Ovary (tissue), 9 donors: ENCODE results near the gene IGFBP7. TPM values are rescaled to one million over a fixed set of nuclear protein-coding genes. Genes with fewer than 3 reads are reported as not detected.

Experiments
- DNase-seq, 5 donors: peaks; one replicate each; pipeline ENCODE4 v3.0.0-alpha.2; 2019 to 2020
- H3K27ac ChIP-seq, 2 donors: fragments of 200-600 bp; one replicate each; pipeline versions ENCODE4 v1.5.1 to v1.8.0; 2019 to 2022
- H3K27me3 ChIP-seq: fragments of 200-600 bp; one replicate; pipeline ENCODE4 v1.8.0; 2022
- H3K36me3 ChIP-seq: fragments of 200-600 bp; sonication (generic); one replicate; pipeline ENCODE4 v1.5.1; 2019
- H3K4me1 ChIP-seq: one replicate; pipeline ENCODE4 v1.8.1; 2013; ENCODE audit warnings: mild to moderate bottlenecking, moderate library complexity; ENCODE audit not compliant: insufficient read depth
- H3K4me3 ChIP-seq: fragments of 200-600 bp; sonication (generic); one replicate; pipeline ENCODE4 v1.5.1; 2017
- H3K9me3 ChIP-seq, 2 donors: fragments of 200-600 bp in 1 of 2; sonication (generic) in 1 of 2; one replicate each; pipeline versions ENCODE4 v1.5.1 to v1.8.1; 2013 to 2019; ENCODE audit warnings: mild to moderate bottlenecking in 1 of 2, moderate library complexity in 1 of 2
- EP300 ChIP-seq: sonication (generic); formaldehyde crosslinking; IDR thresholded peaks from one replicate; pipeline ENCODE4 v1.6.1; 2017; ENCODE audit warnings: antibody characterized with exemption
- POLR2A ChIP-seq: fragments of 450-650 bp; IDR thresholded peaks from one replicate; pipeline ENCODE4 v1.6.1; 2017; ENCODE audit warnings: antibody characterized with exemption, mild to moderate bottlenecking, moderate library complexity
- WGBS, 3 donors: extraction: QIAGEN DNeasy Blood & Tissue Kit in 1 of 3; methylation state at CpG; one replicate each; pipeline versions ENCODE4 v1.1.5 to v1.1.7; 2013 to 2017; 5-methylcytosine and 5-hydroxymethylcytosine counted together
- intact Hi-C, 4 donors: fragments of 100-400 bp; cut with DNase I; formaldehyde crosslinking; loops; one replicate each; pipeline versions ENCODE4 v1.11.0 to v1.15.1; 2022 to 2023
- polyA plus RNA-seq, 2 donors: library from polyadenylated mRNA; stranded (reverse); fragments of 200-250 nt in 1 of 2; fragments of 350-450 nt in 1 of 2; fragmentation: Illumina TruSeq in 1 of 2; extraction: RNeasy Lipid Tissue Mini Kit (QIAGEN cat#74804) in 1 of 2; gene quantifications; one replicate each; pipeline ENCODE4 v1.2.3, GENCODE V29; 2013 to 2014
- total RNA-seq, 7 donors: library from RNA; depleted of rRNA in 2 of 7; stranded (reverse); fragments of >200 nt in 2 of 7; fragmentation: NEBNext Ultra II Directional in 3 of 7; extraction: Animal tissue kit (Norgen Biotek cat#: 25700) in 3 of 7; gene quantifications; one replicate each; pipeline versions ENCODE4 v1.1.0 to v1.2.4, GENCODE V29; 2016 to 2023
- TF ChIP-seq, protein P1 (sequence below), 3 donors: fragments of 450-650 bp in 2 of 3; fragments of 200-600 bp in 1 of 3; IDR thresholded peaks; one replicate each; pipeline versions ENCODE4 v1.5.1 to v1.8.0; 2016 to 2022; ENCODE audit warnings: antibody characterized with exemption in 3 of 3, mild to moderate bottlenecking in 1 of 3
- donor health status: DM: no; HTN: no; CAD: no; lungs with moderate emphysema.
- donor health status: DM: no; HTN: no; CAD: no.
- donor health status: Bipolar disorder and iron deficiency.
- donor health status: DM: yes; HTN: yes; CAD: no.
- donor health status: DM: no; HTN: no; CAD: no.
- donor health status: DM: yes; HTN: yes; CAD: no.

The IGFBP7 gene
- total and polyA plus RNA-seq, 9 donors: 96.8 to 4,468 (median 359) TPM

DNA sequence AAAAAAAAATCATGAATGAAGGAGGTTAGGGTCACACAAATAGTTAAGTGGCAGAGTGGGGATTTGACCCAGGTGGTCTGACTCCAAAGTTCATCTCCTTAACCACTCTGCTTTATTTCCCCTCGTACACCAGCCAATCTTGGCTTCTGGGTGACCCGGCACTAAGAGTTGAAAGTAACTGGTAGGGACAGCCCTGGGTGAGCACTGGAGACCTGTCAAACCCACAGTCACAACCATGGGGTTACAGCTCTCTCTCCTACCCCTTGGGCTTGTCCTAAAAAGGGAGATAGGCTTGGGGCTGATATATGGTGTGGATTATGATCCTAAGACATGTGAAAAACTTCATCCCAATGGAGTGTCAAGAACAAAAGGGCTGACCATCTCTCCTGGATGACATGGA, 12.5 kb downstream of the IGFBP7 start:
- intact Hi-C loops: no loop called here
- TF ChIP-seq EP300 (no peak), POLR2A (no peak)
- TF ChIP-seq, protein P1, sequence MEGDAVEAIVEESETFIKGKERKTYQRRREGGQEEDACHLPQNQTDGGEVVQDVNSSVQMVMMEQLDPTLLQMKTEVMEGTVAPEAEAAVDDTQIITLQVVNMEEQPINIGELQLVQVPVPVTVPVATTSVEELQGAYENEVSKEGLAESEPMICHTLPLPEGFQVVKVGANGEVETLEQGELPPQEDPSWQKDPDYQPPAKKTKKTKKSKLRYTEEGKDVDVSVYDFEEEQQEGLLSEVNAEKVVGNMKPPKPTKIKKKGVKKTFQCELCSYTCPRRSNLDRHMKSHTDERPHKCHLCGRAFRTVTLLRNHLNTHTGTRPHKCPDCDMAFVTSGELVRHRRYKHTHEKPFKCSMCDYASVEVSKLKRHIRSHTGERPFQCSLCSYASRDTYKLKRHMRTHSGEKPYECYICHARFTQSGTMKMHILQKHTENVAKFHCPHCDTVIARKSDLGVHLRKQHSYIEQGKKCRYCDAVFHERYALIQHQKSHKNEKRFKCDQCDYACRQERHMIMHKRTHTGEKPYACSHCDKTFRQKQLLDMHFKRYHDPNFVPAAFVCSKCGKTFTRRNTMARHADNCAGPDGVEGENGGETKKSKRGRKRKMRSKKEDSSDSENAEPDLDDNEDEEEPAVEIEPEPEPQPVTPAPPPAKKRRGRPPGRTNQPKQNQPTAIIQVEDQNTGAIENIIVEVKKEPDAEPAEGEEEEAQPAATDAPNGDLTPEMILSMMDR (IDR thresholded peaks at IDR 0.05): no peak
- no peaks in the 10 kb centered on the region for H3K36me3 ChIP-seq
- no peak overlapping the region for H3K4me3 ChIP-seq
- H3K27me3 ChIP-seq: no peaks in the 10 kb centered on the region
- 65 to 82% (median 71%) methylated on average over 2 of the region's 2 CpGs for WGBS, 3 donors
- H3K4me1 ChIP-seq: peaks cover 29% of the 10 kb centered on the region
- H3K27ac ChIP-seq: no peak overlapping the region
- DNase-seq: no peak
- no peaks in the 10 kb centered on the region for H3K9me3 ChIP-seq

DNA sequence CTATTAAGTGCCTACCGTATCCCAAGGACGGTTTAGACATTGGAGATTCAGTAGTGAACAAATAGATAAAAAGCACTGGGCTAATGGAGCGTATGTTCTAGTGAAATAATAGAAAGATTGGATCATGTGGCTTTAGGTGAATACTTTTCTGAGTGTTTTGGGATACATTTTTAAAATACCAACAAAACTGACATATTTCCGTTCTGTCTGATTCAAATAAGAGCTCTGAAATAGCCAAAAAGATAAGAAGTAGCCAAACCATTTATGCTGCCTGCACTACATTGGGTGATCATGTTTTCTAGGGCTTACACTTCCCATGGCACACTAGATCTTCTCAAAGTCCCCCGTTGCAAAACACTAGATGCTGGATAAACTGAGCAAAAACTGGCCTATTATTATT, 14.2 kb downstream of the IGFBP7 start:
- TF ChIP-seq POLR2A (no peak), EP300 (no peak)
- TF ChIP-seq, protein P1 (IDR thresholded peaks at IDR 0.05): no peak
- Histone ChIP-seq H3K9me3 (no peaks in the 10 kb centered on the region), H3K27ac (no peak overlapping the region), H3K27me3 (no peaks in the 10 kb centered on the region), H3K36me3 (no peaks in the 10 kb centered on the region), H3K4me3 (no peak overlapping the region), H3K4me1 (peaks cover 21% of the 10 kb centered on the region)
- DNase-seq: no peak
- WGBS, 3 donors: 31 to 41% (median 34%) methylated on average over 5 of the region's 5 CpGs
- intact Hi-C loops: no loop called here

DNA sequence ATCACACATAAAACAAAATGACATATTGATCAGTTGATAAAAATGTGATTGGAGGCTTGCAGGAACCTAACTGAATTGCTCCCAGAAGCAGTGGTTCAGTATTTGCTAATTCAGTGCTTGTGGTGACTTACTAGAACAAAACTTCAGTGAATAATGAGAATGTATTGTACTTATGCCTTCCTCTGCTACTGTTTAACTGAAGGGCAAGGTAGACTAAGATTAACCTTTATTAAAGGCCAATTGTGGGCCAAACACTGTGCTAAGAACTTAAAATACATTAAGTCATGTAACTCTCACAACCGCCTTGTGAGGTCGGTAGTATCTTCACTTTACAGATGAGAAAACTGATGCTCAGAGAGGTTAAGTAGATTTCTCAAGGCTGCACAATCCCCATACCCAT, 14.9 kb downstream of the IGFBP7 start:
- TF ChIP-seq EP300 (no peak), POLR2A (no peak)
- TF ChIP-seq, protein P1 (IDR thresholded peaks at IDR 0.05): no peak

DNA sequence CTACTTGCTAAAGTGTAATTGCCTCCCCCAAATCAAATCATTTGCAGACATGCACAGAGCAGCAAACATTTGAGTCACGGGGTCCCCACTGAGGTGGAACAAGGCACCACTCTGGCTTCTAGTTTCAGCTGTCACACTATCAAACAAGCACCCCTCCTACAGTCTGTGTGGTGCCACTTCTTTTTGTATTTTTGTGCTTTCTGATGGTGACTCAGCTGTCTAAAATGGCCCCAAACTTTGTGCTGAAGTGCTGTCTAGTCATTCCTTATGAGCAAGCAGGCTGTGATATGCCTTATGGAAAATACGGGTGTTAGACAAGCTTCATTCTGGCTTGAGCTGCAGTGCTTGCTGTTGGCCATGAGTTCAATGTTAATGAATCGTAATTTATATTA, 15.4 kb downstream of the IGFBP7 start:
- Histone ChIP-seq H3K4me3 (no peak overlapping the region), H3K9me3 (no peaks in the 10 kb centered on the region), H3K27me3 (no peaks in the 10 kb centered on the region), H3K4me1 (peaks cover 21% of the 10 kb centered on the region), H3K36me3 (no peaks in the 10 kb centered on the region), H3K27ac (no peak overlapping the region)
- intact Hi-C loops: no loop called here
- 68 to 74% (median 71%) methylated on average over 3 of the region's 3 CpGs for WGBS, 3 donors
- TF ChIP-seq POLR2A (no peak), EP300 (no peak)
- TF ChIP-seq, protein P1 (IDR thresholded peaks at IDR 0.05): no peak
- DNase-seq: no peak

More for the DNA sequence above, 14.9 kb downstream of the IGFBP7 start:
- intact Hi-C loops: no loop called here
- DNase-seq: no peak
- Histone ChIP-seq H3K4me3 (no peak overlapping the region), H3K9me3 (no peaks in the 10 kb centered on the region), H3K27me3 (no peaks in the 10 kb centered on the region), H3K27ac (no peak overlapping the region), H3K36me3 (no peaks in the 10 kb centered on the region), H3K4me1 (peaks cover 21% of the 10 kb centered on the region)
- 89 to 91% (median 89%) methylated on average over 2 of the region's 2 CpGs for WGBS, 3 donors
